Glutamatergic neuron (in vitro differentiated cells): ENCODE measurements around the gene ALKBH4. TPM values are rescaled to one million over a fixed set of nuclear protein-coding genes. Genes with fewer than 3 reads are reported as not detected.
"Not testable (repeated sequence)": the region's sequence is repeated elsewhere in the genome, so short reads cannot be mapped to it uniquely, and the experiment has no call there.

ENCODE experiments used
- DNase-seq: peaks from one replicate; pipeline ENCODE4 v3.0.0; 2022
- H3K27ac Mint-ChIP-seq: one replicate; pipeline ENCODE4 v1.8.0; 2020; ENCODE audit warnings: mild to moderate bottlenecking, mixed read lengths, inconsistent platforms; ENCODE audit not compliant: unreplicated experiment
- H3K27me3 Mint-ChIP-seq: one replicate; pipeline ENCODE4 v1.8.0; 2020; ENCODE audit warnings: mild to moderate bottlenecking, moderate library complexity, mixed read lengths, inconsistent platforms; ENCODE audit not compliant: unreplicated experiment
- H3K36me3 Mint-ChIP-seq: one replicate; pipeline ENCODE4 v1.8.0; 2020; ENCODE audit warnings: mild to moderate bottlenecking, mixed read lengths, inconsistent platforms; ENCODE audit not compliant: unreplicated experiment
- H3K4me1 Mint-ChIP-seq: one replicate; pipeline ENCODE4 v1.8.0; 2020; ENCODE audit warnings: mild to moderate bottlenecking, low read depth, mixed read lengths, inconsistent platforms; ENCODE audit not compliant: unreplicated experiment
- H3K4me3 Mint-ChIP-seq: one replicate; pipeline ENCODE4 v1.8.0; 2020; ENCODE audit warnings: mild to moderate bottlenecking, mixed read lengths, inconsistent platforms; ENCODE audit not compliant: unreplicated experiment
- H3K9me3 Mint-ChIP-seq: one replicate; pipeline ENCODE4 v1.8.0; 2020; ENCODE audit warnings: mild to moderate bottlenecking, moderate library complexity, mixed read lengths, inconsistent platforms; ENCODE audit not compliant: unreplicated experiment
- total RNA-seq: library from RNA; stranded (reverse); fragmentation: NEBNext Ultra II Directional; extraction: Animal tissue kit (Norgen Biotek cat#: 25700); gene quantifications from one replicate; pipeline ENCODE4 v1.2.1, GENCODE V29; 2021; ENCODE audit not compliant: unreplicated experiment
- TF ChIP-seq, protein P1 (sequence below): fragments of 200-600 bp; sonication (generic); IDR thresholded peaks from one replicate; pipeline ENCODE4 v1.5.0; 2021; ENCODE audit not compliant: partially characterized antibody, unreplicated experiment

ALKBH4 gene
- total RNA-seq, 1 donor from 2014 or later, result 9.8 TPM

DNA sequence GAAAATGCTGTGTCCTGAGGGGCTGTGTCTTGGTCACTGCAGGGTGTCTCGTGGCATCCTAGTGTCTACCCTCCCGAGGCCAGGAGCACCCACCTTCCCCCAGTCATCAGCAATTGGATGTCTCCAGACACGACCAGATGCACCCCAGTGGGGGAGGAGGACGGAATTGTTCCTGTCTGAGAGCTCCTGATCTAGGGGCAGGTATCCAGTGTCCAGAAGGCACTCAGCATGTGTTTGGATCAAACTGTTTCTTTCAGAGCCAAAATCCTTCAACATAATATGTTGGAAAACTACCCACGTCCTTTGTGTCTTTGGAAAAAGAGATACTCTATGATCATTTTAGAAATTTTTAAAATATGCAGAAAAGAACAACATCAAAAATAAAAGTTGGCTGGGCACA is 51.6 kb downstream of the ALKBH4 start:
- Mint-ChIP-seq H3K36me3 (peaks cover 18% of the 10 kb centered on the region), H3K4me3 (no peak overlapping the region), H3K9me3 (peaks cover 7% of the 10 kb centered on the region), H3K4me1 (peaks cover 7% of the 10 kb centered on the region), H3K27me3 (no peaks in the 10 kb centered on the region), H3K27ac (no peak overlapping the region)
- no peak for DNase-seq
- TF ChIP-seq, protein P1, sequence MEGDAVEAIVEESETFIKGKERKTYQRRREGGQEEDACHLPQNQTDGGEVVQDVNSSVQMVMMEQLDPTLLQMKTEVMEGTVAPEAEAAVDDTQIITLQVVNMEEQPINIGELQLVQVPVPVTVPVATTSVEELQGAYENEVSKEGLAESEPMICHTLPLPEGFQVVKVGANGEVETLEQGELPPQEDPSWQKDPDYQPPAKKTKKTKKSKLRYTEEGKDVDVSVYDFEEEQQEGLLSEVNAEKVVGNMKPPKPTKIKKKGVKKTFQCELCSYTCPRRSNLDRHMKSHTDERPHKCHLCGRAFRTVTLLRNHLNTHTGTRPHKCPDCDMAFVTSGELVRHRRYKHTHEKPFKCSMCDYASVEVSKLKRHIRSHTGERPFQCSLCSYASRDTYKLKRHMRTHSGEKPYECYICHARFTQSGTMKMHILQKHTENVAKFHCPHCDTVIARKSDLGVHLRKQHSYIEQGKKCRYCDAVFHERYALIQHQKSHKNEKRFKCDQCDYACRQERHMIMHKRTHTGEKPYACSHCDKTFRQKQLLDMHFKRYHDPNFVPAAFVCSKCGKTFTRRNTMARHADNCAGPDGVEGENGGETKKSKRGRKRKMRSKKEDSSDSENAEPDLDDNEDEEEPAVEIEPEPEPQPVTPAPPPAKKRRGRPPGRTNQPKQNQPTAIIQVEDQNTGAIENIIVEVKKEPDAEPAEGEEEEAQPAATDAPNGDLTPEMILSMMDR, result no peak

DNA sequence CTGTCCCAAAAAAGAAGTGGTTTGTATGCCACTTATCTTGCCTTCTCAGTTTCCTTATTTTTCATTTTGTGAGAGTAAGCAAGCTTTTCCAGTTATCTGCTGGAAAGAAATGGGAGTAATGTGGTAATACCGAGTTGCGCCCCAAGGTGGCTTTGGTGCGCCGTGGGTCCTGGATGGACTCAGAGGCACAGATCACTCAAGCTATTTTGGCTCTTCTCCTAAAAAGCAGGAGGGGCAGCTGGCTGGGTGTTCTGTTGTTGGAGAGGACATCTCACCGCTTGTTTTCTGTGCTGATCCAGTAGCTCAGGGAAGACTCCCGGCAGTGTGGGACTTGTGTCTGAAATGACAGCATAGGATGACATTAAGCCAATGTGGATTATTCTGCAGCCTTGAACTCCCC is 52.1 kb downstream of the ALKBH4 start:
- Mint-ChIP-seq H3K27me3 (no peaks in the 10 kb centered on the region), H3K9me3 (peaks cover 7% of the 10 kb centered on the region), H3K27ac (no peak overlapping the region), H3K4me1 (peaks cover 7% of the 10 kb centered on the region), H3K36me3 (peaks cover 18% of the 10 kb centered on the region), H3K4me3 (no peak overlapping the region)
- TF ChIP-seq, protein P1, result peak; percentile 78
- DNase-seq, result peak; percentile 76

DNA sequence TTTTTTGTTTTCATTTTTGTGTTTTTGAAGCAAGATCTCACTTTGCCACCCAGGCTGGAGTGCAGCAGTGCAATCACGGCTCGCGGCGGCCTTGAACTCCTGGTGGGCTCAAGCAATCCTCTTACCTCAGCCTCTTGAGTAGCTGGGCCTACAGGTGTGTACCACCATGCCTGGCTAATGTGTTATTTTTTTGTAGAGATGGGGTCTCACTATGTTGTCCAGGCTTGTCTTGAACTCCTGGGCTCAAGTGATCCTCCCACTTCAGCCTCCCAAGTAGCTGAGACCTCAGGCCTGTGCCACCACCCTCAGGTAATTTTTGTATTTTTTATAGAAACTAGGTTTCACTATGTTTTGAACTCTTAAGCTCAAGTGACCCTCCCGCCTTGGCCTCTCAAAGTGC is 53.7 kb downstream of the ALKBH4 start:
- peaks cover 18% of the 10 kb centered on the region for H3K36me3 Mint-ChIP-seq
- H3K27me3 Mint-ChIP-seq, result peaks cover 2% of the 10 kb centered on the region
- peaks cover 3% of the 10 kb centered on the region for H3K9me3 Mint-ChIP-seq
- TF ChIP-seq, protein P1, result no peak
- no peak overlapping the region for H3K4me3 Mint-ChIP-seq
- H3K27ac Mint-ChIP-seq, result no peak overlapping the region
- peaks cover 7% of the 10 kb centered on the region for H3K4me1 Mint-ChIP-seq
- DNase-seq, result no peak

DNA sequence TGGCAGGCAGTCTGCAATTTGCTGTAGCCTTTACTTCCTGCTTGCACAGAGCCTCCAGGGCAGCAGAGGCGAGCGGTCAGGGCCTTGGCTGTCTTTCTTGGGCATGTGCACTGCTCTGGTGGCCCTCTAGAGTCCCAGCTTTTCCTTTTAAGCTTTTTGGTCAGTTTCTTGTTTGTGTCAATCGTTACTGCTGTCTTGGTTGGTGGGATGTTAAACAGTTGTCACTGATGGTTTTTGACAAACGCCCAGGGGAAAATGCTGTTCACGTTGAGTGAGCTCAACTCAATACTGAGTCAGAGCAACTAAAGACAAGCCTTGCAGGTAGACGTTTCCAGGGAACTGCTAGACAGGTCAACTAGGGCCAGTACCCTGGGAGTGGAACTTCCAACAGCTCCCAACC is 54.5 kb downstream of the ALKBH4 start:
- peaks cover 18% of the 10 kb centered on the region for H3K36me3 Mint-ChIP-seq

DNA sequence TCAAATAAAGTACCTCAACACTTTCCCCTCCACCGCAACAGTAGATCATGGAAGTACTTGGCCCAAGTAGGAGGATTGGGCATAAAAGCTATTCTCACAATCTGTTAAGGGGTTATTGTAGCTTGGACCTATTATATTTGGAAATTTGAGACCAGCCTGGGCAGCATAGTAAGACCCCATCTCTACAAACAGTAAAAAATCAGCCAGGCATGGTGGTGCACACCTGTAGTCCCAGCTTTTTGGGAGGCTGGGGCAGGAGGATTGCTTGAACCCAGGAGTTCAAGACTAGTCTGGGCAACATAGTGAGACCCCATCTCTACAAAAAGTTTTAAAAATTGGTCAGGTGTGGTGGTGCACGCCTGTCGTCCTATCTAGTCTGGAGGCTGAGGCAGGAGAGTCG is 55.3 kb downstream of the ALKBH4 start:
- no peak overlapping the region for H3K27ac Mint-ChIP-seq
- H3K27me3 Mint-ChIP-seq, result peaks cover 2% of the 10 kb centered on the region
- H3K36me3 Mint-ChIP-seq, result peaks cover 18% of the 10 kb centered on the region
- peaks cover 3% of the 10 kb centered on the region for H3K9me3 Mint-ChIP-seq
- H3K4me1 Mint-ChIP-seq, result peaks cover 8% of the 10 kb centered on the region
- TF ChIP-seq, protein P1, result no peak
- no peak overlapping the region for H3K4me3 Mint-ChIP-seq
- no peak for DNase-seq

More for the DNA sequence above, 54.5 kb downstream of the ALKBH4 start:
- Mint-ChIP-seq H3K9me3 (peaks cover 3% of the 10 kb centered on the region), H3K4me1 (peaks cover 7% of the 10 kb centered on the region), H3K27me3 (peaks cover 2% of the 10 kb centered on the region), H3K4me3 (no peak overlapping the region), H3K27ac (no peak overlapping the region)
- DNase-seq, result no peak
- TF ChIP-seq, protein P1, result no peak

DNA sequence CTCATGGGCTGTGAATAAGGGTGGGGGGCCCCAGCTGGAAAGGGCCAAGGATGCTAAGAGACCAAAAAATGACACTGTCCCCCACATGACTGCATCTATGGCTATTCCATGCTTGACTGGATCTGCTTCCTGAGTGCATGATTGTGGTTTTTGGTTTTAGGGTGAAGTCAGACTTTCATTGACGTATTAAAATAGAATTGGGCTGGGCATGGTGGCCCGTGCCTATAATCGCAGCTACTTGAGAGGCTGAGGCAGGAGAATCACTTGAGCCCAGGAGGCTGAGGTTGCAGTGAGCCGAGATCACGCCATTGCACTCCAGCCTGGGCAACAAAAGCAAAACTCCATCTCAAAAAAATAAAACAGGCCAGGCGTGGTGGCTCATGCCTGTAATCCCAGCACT is 56.1 kb downstream of the ALKBH4 start:
- H3K4me3 Mint-ChIP-seq, H3K27ac Mint-ChIP-seq, H3K27me3 Mint-ChIP-seq, H3K9me3 Mint-ChIP-seq, DNase-seq: not testable (repeated sequence)
- Mint-ChIP-seq H3K36me3 (peaks cover 18% of the 10 kb centered on the region), H3K4me1 (peaks cover 16% of the 10 kb centered on the region)
